HepG2 (cell line): ENCODE data around the gene DLG3. TPM values are rescaled to one million over a fixed set of nuclear protein-coding genes. Genes with fewer than 3 reads are reported as not detected.

Experiments used
- ATF3 ChIP-seq: sonication (generic); formaldehyde crosslinking; IDR thresholded peaks from 2 replicates; pipeline ENCODE4 v1.4.0; 2020; ENCODE audit warnings: missing genetic modification reagents
- ETV5 ChIP-seq: IDR thresholded peaks from 2 replicates; pipeline ENCODE4 v1.6.1; 2018; ENCODE audit warnings: missing biosample characterization, missing genetic modification reagents, inconsistent platforms, borderline replicate concordance
- FOXK1 ChIP-seq: sonication (generic); formaldehyde crosslinking; IDR thresholded peaks from 2 replicates; pipeline ENCODE4 v1.4.0; 2020; ENCODE audit warnings: low read depth, missing genetic modification reagents, borderline replicate concordance
- GATAD2A ChIP-seq: IDR thresholded peaks from 2 replicates; pipeline ENCODE4 v1.6.1; 2016
- HIVEP1 ChIP-seq: sonication (generic); formaldehyde crosslinking; IDR thresholded peaks from 2 replicates; pipeline ENCODE4 v1.4.0; 2020; ENCODE audit warnings: mild to moderate bottlenecking, missing genetic modification reagents
- IRX3 ChIP-seq: sonication (generic); formaldehyde crosslinking; IDR thresholded peaks from 2 replicates; pipeline ENCODE4 v1.8.1; 2023; ENCODE audit warnings: mild to moderate bottlenecking, low read depth, missing genetic modification reagents, borderline replicate concordance
- LCORL ChIP-seq, 2 experiments: fragments of 450-650 bp in 1 of 2; sonication (generic) in 1 of 2; formaldehyde crosslinking in 1 of 2; IDR thresholded peaks; 2 replicates each; pipeline versions ENCODE4 v1.5.0 to v1.6.1; 2017 to 2020; ENCODE audit warnings: antibody characterized with exemption in 1 of 2, missing genetic modification reagents in 1 of 2
- NCOR1 ChIP-seq: fragments of 200-600 bp; sonication (generic); IDR thresholded peaks from 2 replicates; pipeline ENCODE4 v1.7.0; 2017; ENCODE audit warnings: antibody characterized with exemption, low read length, borderline replicate concordance
- PAXIP1 ChIP-seq: sonication (generic); formaldehyde crosslinking; conservative IDR thresholded peaks from 2 replicates; pipeline ENCODE4 v1.4.0; 2020; ENCODE audit warnings: mild to moderate bottlenecking, missing genetic modification reagents, moderate library complexity
- SOX5 ChIP-seq: IDR thresholded peaks from 2 replicates; pipeline ENCODE4 v1.6.1; 2016; ENCODE audit warnings: borderline replicate concordance
- XBP1 ChIP-seq: sonication (generic); formaldehyde crosslinking; IDR thresholded peaks from 2 replicates; pipeline ENCODE4 v1.5.0; 2020; ENCODE audit warnings: missing genetic modification reagents
- YEATS4 ChIP-seq: sonication (generic); formaldehyde crosslinking; IDR thresholded peaks from 2 replicates; pipeline ENCODE4 v1.4.0; 2020; ENCODE audit warnings: missing genetic modification reagents, borderline replicate concordance
- ZBTB49 ChIP-seq: sonication (generic); formaldehyde crosslinking; IDR thresholded peaks from 2 replicates; pipeline ENCODE4 v1.4.0; 2020; ENCODE audit warnings: missing genetic modification reagents, borderline replicate concordance
- ZGPAT ChIP-seq: IDR thresholded peaks from 2 replicates; pipeline ENCODE4 v1.6.1; 2016; ENCODE audit warnings: mild to moderate bottlenecking
- ZNF276 ChIP-seq: sonication (generic); formaldehyde crosslinking; IDR thresholded peaks from 2 replicates; pipeline ENCODE4 v1.4.0; 2020; ENCODE audit warnings: mild to moderate bottlenecking, low read depth, missing genetic modification reagents
- ZNF350 ChIP-seq: sonication (generic); formaldehyde crosslinking; IDR thresholded peaks from 2 replicates; pipeline ENCODE4 v1.4.0; 2020; ENCODE audit warnings: mild to moderate bottlenecking, low read depth, missing genetic modification reagents, borderline replicate concordance
- polyA plus RNA-seq, 8 experiments: library from polyadenylated mRNA; depleted of rRNA in 3 of 8; stranded (reverse) in 7 of 8; unstranded in 1 of 8; fragments of >200 nt; fragmentation: Illumina TruSeq in 4 of 8; extraction: Trizol in 4 of 8; gene quantifications; 2 replicates each; pipeline versions ENCODE4 v1.2.1 to v1.2.3, GENCODE V29; 2011 to 2016; ENCODE audit warnings: low read depth in 4 of 8, missing spikeins in 1 of 8, mixed read lengths in 1 of 8; ENCODE audit not compliant: insufficient read depth in 1 of 8
- total RNA-seq, 5 experiments: library from RNA; depleted of rRNA; stranded (reverse); fragments of >200 nt; fragmentation: Illumina TruSeq; extraction: Trizol; gene quantifications; 2 replicates each; pipeline ENCODE4 v1.2.3, GENCODE V29; 2016; ENCODE audit warnings: low read depth in 1 of 5

The DLG3 gene
- total and polyA plus RNA-seq, 2 of the 13 experiments (the other 11 are each of a cell fraction or from before 2014, with no cell fraction given): 9.9 to 19.4 TPM

GRCh38 chrX:70433848-70434351 is 10.7 kb upstream of the DLG3 start (continued):
- TF ChIP-seq PAXIP1 (CRISPR knock-in tag) (peak; percentile 59; the same call in 1 of the 2 replicates), ZGPAT (peak; percentile 30; the same call in 1 of the 2 replicates), ZNF350 (CRISPR knock-in tag) (peak; percentile 17; the same call in 1 of the 2 replicates), LCORL (IDR thresholded peaks at IDR 0.05) (no peak), LCORL (CRISPR knock-in tag; IDR thresholded peaks at IDR 0.05) (0 out of 2 replicates have a peak, but pooled peaks have one; percentile 61), IRX3 (no peak), ATF3 (CRISPR knock-in tag) (0 out of 2 replicates have a peak, but pooled peaks have one; percentile 16), FOXK1 (0 out of 2 replicates have a peak, but pooled peaks have one; percentile 15), ZNF276 (CRISPR knock-in tag) (no peak), YEATS4 (CRISPR knock-in tag) (0 out of 2 replicates have a peak, but pooled peaks have one; percentile 35), NCOR1 (peak; percentile 55; the same call in 1 of the 2 replicates), SOX5 (CRISPR knock-in tag) (0 out of 2 replicates have a peak, but pooled peaks have one; percentile 8), GATAD2A (peak; percentile 37), XBP1 (CRISPR knock-in tag) (no peak), ZBTB49 (CRISPR knock-in tag) (no peak), HIVEP1 (CRISPR knock-in tag) (peak; percentile 50; the same call in 1 of the 2 replicates), ETV5 (CRISPR knock-in tag) (peak; percentile 54)
